SH-SY5Y (cell line): Measurements from ENCODE around the gene ROR1.

ENCODE experiments used
- GATA2 ChIP-seq: IDR thresholded peaks from 2 replicates; pipeline ENCODE4 v1.6.1; 2011; ENCODE audit warnings: mild to moderate bottlenecking, low read depth, low read length
- GATA3 ChIP-seq: IDR thresholded peaks from 2 replicates; pipeline ENCODE4 v1.6.1; 2011; ENCODE audit warnings: low read depth, mild to moderate bottlenecking, low read length, moderate library complexity

GRCh38 chr1:64006276-64007051 lies 232.6 kb downstream of the ROR1 start:
- no peak for TF ChIP-seq GATA3
- TF ChIP-seq GATA2: no peak
